ENCODE measurements around the gene PPL.

Gene PPL

GRCh38 chr16:4925293-4925607, 11.7 kb downstream of the PPL start:
- H3K4me1 ChIP-seq (ENCODE audit: control insufficient read depth, insufficient read depth, low read length), result peaks cover 12% of the 10 kb centered on the region
- no peaks in the 10 kb centered on the region for H3K36me3 ChIP-seq (ENCODE audit: control insufficient read depth, insufficient read depth, low read length)
- H3K9ac ChIP-seq (ENCODE audit: low read length), result no peak overlapping the region
- H3K9me3 ChIP-seq (ENCODE audit: control insufficient read depth, low read length), result peaks cover 6% of the 10 kb centered on the region
- H3K27me3 ChIP-seq (ENCODE audit: control insufficient read depth, insufficient read depth, low read length), result no peaks in the 10 kb centered on the region
- H3K4me3 ChIP-seq (ENCODE audit: low read length), result no peak overlapping the region

GRCh38 chr16:4924593-4925292, 12.2 kb downstream of the PPL start:
- no peaks in the 10 kb centered on the region for H3K27me3 ChIP-seq (ENCODE audit: control insufficient read depth, insufficient read depth, low read length)
- H3K4me3 ChIP-seq (ENCODE audit: low read length), result no peak overlapping the region
- no peak overlapping the region for H3K9ac ChIP-seq (ENCODE audit: low read length)
- peaks cover 12% of the 10 kb centered on the region for H3K4me1 ChIP-seq (ENCODE audit: control insufficient read depth, insufficient read depth, low read length)
- no peaks in the 10 kb centered on the region for H3K36me3 ChIP-seq (ENCODE audit: control insufficient read depth, insufficient read depth, low read length)
- peaks cover 6% of the 10 kb centered on the region for H3K9me3 ChIP-seq (ENCODE audit: control insufficient read depth, low read length)

- Histone ChIP-seq H3K4me3 (ENCODE audit: low read length) (no peak overlapping the region), H3K36me3 (ENCODE audit: control insufficient read depth, insufficient read depth, low read length) (no peaks in the 10 kb centered on the region), H3K27me3 (ENCODE audit: control insufficient read depth, insufficient read depth, low read length) (no peaks in the 10 kb centered on the region), H3K4me1 (ENCODE audit: control insufficient read depth, insufficient read depth, low read length) (peaks cover 15% of the 10 kb centered on the region), H3K9ac (ENCODE audit: low read length) (no peak overlapping the region), H3K9me3 (ENCODE audit: control insufficient read depth, low read length) (peaks cover 6% of the 10 kb centered on the region)
These were observed 13.1 kb downstream of the PPL start for GRCh38 chr16:4923853-4924252.

- Histone ChIP-seq H3K4me1 (ENCODE audit: control insufficient read depth, insufficient read depth, low read length) (peaks cover 21% of the 10 kb centered on the region), H3K9me3 (ENCODE audit: control insufficient read depth, low read length) (peaks cover 6% of the 10 kb centered on the region), H3K27me3 (ENCODE audit: control insufficient read depth, insufficient read depth, low read length) (no peaks in the 10 kb centered on the region), H3K9ac (ENCODE audit: low read length) (no peak overlapping the region), H3K36me3 (ENCODE audit: control insufficient read depth, insufficient read depth, low read length) (no peaks in the 10 kb centered on the region), H3K4me3 (ENCODE audit: low read length) (no peak overlapping the region)
These were observed 14.1 kb downstream of the PPL start for GRCh38 chr16:4922721-4923342.

- Histone ChIP-seq H3K36me3 (ENCODE audit: control insufficient read depth, insufficient read depth, low read length) (no peaks in the 10 kb centered on the region), H3K4me1 (ENCODE audit: control insufficient read depth, insufficient read depth, low read length) (peaks cover 21% of the 10 kb centered on the region), H3K9me3 (ENCODE audit: control insufficient read depth, low read length) (no peaks in the 10 kb centered on the region), H3K9ac (ENCODE audit: low read length) (no peak overlapping the region), H3K27me3 (ENCODE audit: control insufficient read depth, insufficient read depth, low read length) (no peaks in the 10 kb centered on the region), H3K4me3 (ENCODE audit: low read length) (no peak overlapping the region)
These were observed 16.1 kb downstream of the PPL start for GRCh38 chr16:4920826-4921225.

- Histone ChIP-seq H3K4me3 (ENCODE audit: low read length) (no peak overlapping the region), H3K9ac (ENCODE audit: low read length) (no peak overlapping the region), H3K9me3 (ENCODE audit: control insufficient read depth, low read length) (no peaks in the 10 kb centered on the region), H3K27me3 (ENCODE audit: control insufficient read depth, insufficient read depth, low read length) (no peaks in the 10 kb centered on the region), H3K36me3 (ENCODE audit: control insufficient read depth, insufficient read depth, low read length) (no peaks in the 10 kb centered on the region), H3K4me1 (ENCODE audit: control insufficient read depth, insufficient read depth, low read length) (peaks cover 8% of the 10 kb centered on the region)
These were observed 18.1 kb downstream of the PPL start for GRCh38 chr16:4918781-4919251.

GRCh38 chr16:4917117-4917516, 19.8 kb downstream of the PPL start:
- no peaks in the 10 kb centered on the region for H3K27me3 ChIP-seq (ENCODE audit: control insufficient read depth, insufficient read depth, low read length)
- H3K4me1 ChIP-seq (ENCODE audit: control insufficient read depth, insufficient read depth, low read length), result peaks cover 8% of the 10 kb centered on the region
- no peak overlapping the region for H3K4me3 ChIP-seq (ENCODE audit: low read length)
- no peak overlapping the region for H3K9ac ChIP-seq (ENCODE audit: low read length)
- H3K9me3 ChIP-seq (ENCODE audit: control insufficient read depth, low read length), result no peaks in the 10 kb centered on the region
- H3K36me3 ChIP-seq (ENCODE audit: control insufficient read depth, insufficient read depth, low read length), result no peaks in the 10 kb centered on the region

GRCh38 chr16:4915226-4915761, 21.7 kb downstream of the PPL start:
- Histone ChIP-seq H3K4me1 (ENCODE audit: control insufficient read depth, insufficient read depth, low read length) (peaks cover 8% of the 10 kb centered on the region), H3K27me3 (ENCODE audit: control insufficient read depth, insufficient read depth, low read length) (no peaks in the 10 kb centered on the region), H3K9ac (ENCODE audit: low read length) (no peak overlapping the region)

GRCh38 chr16:4914528-4915225, 22.3 kb downstream of the PPL start:
- H3K9ac ChIP-seq (ENCODE audit: low read length), result no peak overlapping the region
- H3K27me3 ChIP-seq (ENCODE audit: control insufficient read depth, insufficient read depth, low read length), result no peaks in the 10 kb centered on the region
- no peaks in the 10 kb centered on the region for H3K36me3 ChIP-seq (ENCODE audit: control insufficient read depth, insufficient read depth, low read length)
- no peaks in the 10 kb centered on the region for H3K9me3 ChIP-seq (ENCODE audit: control insufficient read depth, low read length)
- no peak overlapping the region for H3K4me3 ChIP-seq (ENCODE audit: low read length)
- H3K4me1 ChIP-seq (ENCODE audit: control insufficient read depth, insufficient read depth, low read length), result peaks cover 8% of the 10 kb centered on the region

More at GRCh38 chr16:4915226-4915761, 21.7 kb downstream of the PPL start:
- no peaks in the 10 kb centered on the region for H3K9me3 ChIP-seq (ENCODE audit: control insufficient read depth, low read length)
- H3K4me3 ChIP-seq (ENCODE audit: low read length), result no peak overlapping the region
- no peaks in the 10 kb centered on the region for H3K36me3 ChIP-seq (ENCODE audit: control insufficient read depth, insufficient read depth, low read length)

- no peaks in the 10 kb centered on the region for H3K27me3 ChIP-seq (ENCODE audit: control insufficient read depth, insufficient read depth, low read length)
- no peak overlapping the region for H3K4me3 ChIP-seq (ENCODE audit: low read length)
- H3K36me3 ChIP-seq (ENCODE audit: control insufficient read depth, insufficient read depth, low read length), result no peaks in the 10 kb centered on the region
- no peak overlapping the region for H3K9ac ChIP-seq (ENCODE audit: low read length)
- H3K9me3 ChIP-seq (ENCODE audit: control insufficient read depth, low read length), result no peaks in the 10 kb centered on the region
- H3K4me1 ChIP-seq (ENCODE audit: control insufficient read depth, insufficient read depth, low read length), result peaks cover 6% of the 10 kb centered on the region
These were observed 23.0 kb downstream of the PPL start for GRCh38 chr16:4913774-4914525.

GRCh38 chr16:4913130-4913773, 23.7 kb downstream of the PPL start:
- Histone ChIP-seq H3K4me1 (ENCODE audit: control insufficient read depth, insufficient read depth, low read length) (no peaks in the 10 kb centered on the region), H3K27me3 (ENCODE audit: control insufficient read depth, insufficient read depth, low read length) (no peaks in the 10 kb centered on the region), H3K9ac (ENCODE audit: low read length) (no peak overlapping the region), H3K4me3 (ENCODE audit: low read length) (no peak overlapping the region), H3K9me3 (ENCODE audit: control insufficient read depth, low read length) (no peaks in the 10 kb centered on the region), H3K36me3 (ENCODE audit: control insufficient read depth, insufficient read depth, low read length) (no peaks in the 10 kb centered on the region)
